ENCODE data around the gene TMEM41B. TPM values are rescaled to one million over a fixed set of nuclear protein-coding genes. Genes with fewer than 3 reads are reported as not detected.
"Not testable (repeated sequence)": the region's sequence is repeated elsewhere in the genome, so short reads cannot be mapped to it uniquely, and the experiment has no call there.

TMEM41B gene
- total and polyA plus RNA-seq, 2 donors (not counting 1 experiment from before 2014, with no cell fraction given): 43.7 to 59.1 TPM

- peak overlapping the region; percentile 93 for H3K9ac ChIP-seq (ENCODE audit: insufficient read depth, low read length)
- peak; percentile 79 to 90 for DNase-seq (ENCODE audit: low read depth in 2 of 2)
- H3K79me2 ChIP-seq (ENCODE audit: control insufficient read depth, insufficient read depth, low read length): peaks cover 50% of the 10 kb centered on the region
- no peaks in the 10 kb centered on the region for H3K36me3 ChIP-seq (ENCODE audit: control insufficient read depth, insufficient read depth, low read length)
- peak overlapping the region; percentile 87 for H3K27ac ChIP-seq (ENCODE audit: insufficient read depth, low read length)
- peak overlapping the region; percentile 69 for H3K4me2 ChIP-seq (ENCODE audit: extremely low read depth, insufficient read depth, low read length)
- no peaks in the 10 kb centered on the region for H3K9me3 ChIP-seq (ENCODE audit: control insufficient read depth, insufficient read depth, low read depth, low read length)
- H3K27me3 ChIP-seq (ENCODE audit: control insufficient read depth, insufficient read depth, low read length): no peaks in the 10 kb centered on the region
- peak overlapping the region; percentile 4 for H2AFZ ChIP-seq (ENCODE audit: low read length)
- H3K4me1 ChIP-seq (ENCODE audit: control insufficient read depth, extremely low read depth, insufficient read depth, low read length): peaks cover 5% of the 10 kb centered on the region
- TF ChIP-seq EZH2 (IDR thresholded peaks at IDR 0.05; ENCODE audit: low read length, missing control alignments): no peak
- TF ChIP-seq CTCF (conservative IDR thresholded peaks at IDR 0.05 in 1 of 2, IDR thresholded peaks at IDR 0.05 in 1 of 2; ENCODE audit: low read depth in 1 of 2, low read length in 2 of 2): no peak
- peak overlapping the region; percentile 58 to 94 (median 82) for H3K4me3 ChIP-seq (replicated peaks in 1 of 4; ENCODE audit: control extremely low read depth in 1 of 4, insufficient read depth in 1 of 4, low read depth in 3 of 4, low read length in 4 of 4)
- H4K20me1 ChIP-seq (ENCODE audit: control insufficient read depth, extremely low read depth, insufficient read depth, low read length): no peaks in the 10 kb centered on the region
Observed at GRCh38 chr11:9264316-9265210, 49.8 kb downstream of the TMEM41B start.

GRCh38 chr11:9263840-9264315, 50.5 kb downstream of the TMEM41B start:
- TF ChIP-seq EZH2 (IDR thresholded peaks at IDR 0.05; ENCODE audit: low read length, missing control alignments): no peak
- no peak for TF ChIP-seq CTCF (conservative IDR thresholded peaks at IDR 0.05 in 1 of 2, IDR thresholded peaks at IDR 0.05 in 1 of 2; ENCODE audit: low read depth in 1 of 2, low read length in 2 of 2)
- Histone ChIP-seq H3K36me3 (ENCODE audit: control insufficient read depth, insufficient read depth, low read length) (no peaks in the 10 kb centered on the region), H3K9ac (ENCODE audit: insufficient read depth, low read length) (peak overlapping the region; percentile 93), H3K79me2 (ENCODE audit: control insufficient read depth, insufficient read depth, low read length) (peaks cover 54% of the 10 kb centered on the region), H3K9me3 (ENCODE audit: control insufficient read depth, insufficient read depth, low read depth, low read length) (no peaks in the 10 kb centered on the region), H4K20me1 (ENCODE audit: control insufficient read depth, extremely low read depth, insufficient read depth, low read length) (no peaks in the 10 kb centered on the region), H3K27me3 (ENCODE audit: control insufficient read depth, insufficient read depth, low read length) (no peaks in the 10 kb centered on the region), H3K4me1 (ENCODE audit: control insufficient read depth, extremely low read depth, insufficient read depth, low read length) (peaks cover 5% of the 10 kb centered on the region), H2AFZ (ENCODE audit: low read length) (no peak overlapping the region), H3K4me3 (replicated peaks in 1 of 4; ENCODE audit: control extremely low read depth in 1 of 4, insufficient read depth in 1 of 4, low read depth in 3 of 4, low read length in 4 of 4) (peak overlapping the region; percentile 58 to 94 (median 82)), H3K27ac (ENCODE audit: insufficient read depth, low read length) (peak overlapping the region; percentile 87), H3K4me2 (ENCODE audit: extremely low read depth, insufficient read depth, low read length) (peak overlapping the region; percentile 69)
- peak; percentile 26 to 48 for DNase-seq (ENCODE audit: low read depth in 2 of 2)

- H3K79me2 ChIP-seq (ENCODE audit: control insufficient read depth, insufficient read depth, low read length): peaks cover 76% of the 10 kb centered on the region
- not testable (repeated sequence) for DNase-seq (ENCODE audit: low read depth in 2 of 2); H3K4me2 ChIP-seq (ENCODE audit: extremely low read depth, insufficient read depth, low read length); H3K27me3 ChIP-seq (ENCODE audit: control insufficient read depth, insufficient read depth, low read length); H3K27ac ChIP-seq (ENCODE audit: insufficient read depth, low read length); H2AFZ ChIP-seq (ENCODE audit: low read length); H3K4me3 ChIP-seq (replicated peaks in 1 of 4; ENCODE audit: control extremely low read depth in 1 of 4, insufficient read depth in 1 of 4, low read depth in 3 of 4, low read length in 4 of 4); H3K4me1 ChIP-seq (ENCODE audit: control insufficient read depth, extremely low read depth, insufficient read depth, low read length); H4K20me1 ChIP-seq (ENCODE audit: control insufficient read depth, extremely low read depth, insufficient read depth, low read length); H3K9ac ChIP-seq (ENCODE audit: insufficient read depth, low read length); H3K36me3 ChIP-seq (ENCODE audit: control insufficient read depth, insufficient read depth, low read length); H3K9me3 ChIP-seq (ENCODE audit: control insufficient read depth, insufficient read depth, low read depth, low read length)
Observed at GRCh38 chr11:9260838-9261146, 53.6 kb downstream of the TMEM41B start.
